Right kidney (tissue), 1 donor: ENCODE measurements around the gene SMARCAD1.

ENCODE experiments used
- DNase-seq: peaks from one replicate; pipeline ENCODE4 v3.0.0-alpha.2; 2016

The SMARCAD1 gene

DNA sequence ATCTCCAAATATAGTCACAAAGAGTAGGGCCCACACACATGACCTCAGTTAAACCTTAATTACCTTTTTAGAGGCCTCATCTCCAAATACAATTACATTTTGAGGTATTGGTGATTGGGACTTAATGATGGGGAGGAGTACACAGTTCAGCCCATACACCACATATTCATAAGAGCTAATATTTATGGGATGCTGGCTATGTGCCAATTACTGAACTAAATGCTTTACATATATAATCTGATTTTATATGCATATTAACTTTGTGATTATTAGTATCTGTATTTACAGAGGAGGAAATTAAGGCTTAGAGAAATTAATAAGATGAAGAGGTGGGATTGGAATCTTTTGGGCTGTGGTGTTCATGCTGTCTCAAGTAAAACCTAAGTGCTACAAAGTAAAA lies 17.8 kb downstream of the SMARCAD1 start:
- DNase-seq, result no peak

- no peak for DNase-seq
Observed at GRCh38 chr4:94226763-94227162, 19.1 kb downstream of the SMARCAD1 start.

GRCh38 chr4:94228493-94229216 lies 21.0 kb downstream of the SMARCAD1 start:
- DNase-seq, result no peak

DNA sequence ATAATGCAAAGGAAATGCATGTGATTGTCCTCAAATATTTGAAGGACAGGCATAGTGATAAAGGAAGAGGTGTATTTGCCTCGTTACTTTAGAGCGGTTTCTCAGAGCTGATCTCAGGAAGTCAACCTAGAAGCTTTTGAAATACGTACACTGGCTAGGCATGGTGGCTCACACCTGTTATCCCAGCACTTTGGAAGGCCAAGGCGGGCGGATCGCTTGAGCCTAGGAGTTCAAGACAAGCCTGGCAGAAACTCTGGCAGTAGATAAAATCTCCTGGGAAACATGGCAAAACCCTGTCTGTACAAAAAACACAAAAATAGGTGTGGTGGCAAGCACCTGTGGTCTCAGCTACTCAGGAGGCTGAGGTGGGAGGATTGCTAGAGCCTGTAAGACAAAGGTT lies 24.9 kb downstream of the SMARCAD1 start:
- no peak for DNase-seq

- DNase-seq, result no peak
Observed at GRCh38 chr4:94235825-94236224, 28.2 kb downstream of the SMARCAD1 start.

DNA sequence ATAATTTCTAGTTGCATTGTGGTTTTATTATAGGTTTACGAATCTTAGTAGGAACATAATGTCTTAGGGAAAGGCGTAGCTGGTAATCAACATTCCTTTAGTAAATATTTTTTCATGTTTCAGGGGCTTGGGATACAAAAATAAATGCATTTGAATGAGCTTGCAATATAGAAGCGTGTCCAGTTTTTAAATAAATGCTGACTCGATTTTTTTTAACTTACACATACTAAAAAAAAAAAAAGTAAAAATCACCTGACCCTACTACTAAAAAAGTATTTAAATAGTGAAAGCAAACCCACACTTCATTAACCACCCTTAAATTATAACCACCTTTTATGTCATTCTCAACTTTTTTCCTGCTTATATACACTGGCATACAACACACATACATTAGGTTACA lies 29.6 kb downstream of the SMARCAD1 start:
- DNase-seq, result no peak

DNA sequence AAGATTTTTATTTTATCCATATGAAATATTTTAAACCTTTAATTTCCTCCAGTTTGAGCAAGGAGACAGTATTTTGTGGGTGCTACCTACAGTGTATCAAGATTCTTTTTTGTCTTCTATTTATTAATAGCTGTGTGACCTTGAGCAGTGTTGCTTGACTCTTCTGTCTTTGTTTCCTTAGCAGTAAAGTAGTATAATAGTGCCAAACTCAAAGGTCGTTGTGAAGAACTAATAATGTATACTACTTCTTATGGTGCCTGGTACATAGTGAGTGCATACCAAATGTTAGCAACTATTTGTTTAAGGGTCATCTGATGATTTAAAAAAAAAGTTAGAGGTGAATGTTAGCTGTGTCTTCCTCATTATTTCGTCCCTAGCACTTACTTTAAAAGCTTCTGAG lies 30.5 kb downstream of the SMARCAD1 start:
- DNase-seq, result no peak

DNA sequence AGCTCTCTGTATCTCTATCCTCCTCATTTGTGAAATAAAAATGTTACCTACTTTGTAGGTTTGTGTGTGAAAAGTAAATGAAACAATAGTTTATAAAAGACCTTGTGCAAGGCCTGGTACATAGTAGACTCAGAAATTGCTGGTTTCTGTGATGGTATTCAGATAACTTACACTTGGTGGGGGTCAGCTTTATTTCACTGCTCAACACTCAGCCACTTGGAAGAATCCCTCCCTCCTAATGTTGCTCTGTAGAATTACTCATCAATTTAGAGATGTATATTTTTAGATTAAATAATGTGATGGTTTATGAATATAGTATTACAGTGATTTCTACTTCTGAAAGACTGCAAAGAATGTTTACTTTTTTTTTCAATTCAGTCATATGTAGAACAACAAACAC lies 32.7 kb downstream of the SMARCAD1 start:
- DNase-seq, result no peak

GRCh38 chr4:94244087-94244828 lies 36.6 kb downstream of the SMARCAD1 start:
- DNase-seq, result no peak

- DNase-seq, result no peak
Observed at GRCh38 chr4:94244829-94245185, 37.1 kb downstream of the SMARCAD1 start.

DNA sequence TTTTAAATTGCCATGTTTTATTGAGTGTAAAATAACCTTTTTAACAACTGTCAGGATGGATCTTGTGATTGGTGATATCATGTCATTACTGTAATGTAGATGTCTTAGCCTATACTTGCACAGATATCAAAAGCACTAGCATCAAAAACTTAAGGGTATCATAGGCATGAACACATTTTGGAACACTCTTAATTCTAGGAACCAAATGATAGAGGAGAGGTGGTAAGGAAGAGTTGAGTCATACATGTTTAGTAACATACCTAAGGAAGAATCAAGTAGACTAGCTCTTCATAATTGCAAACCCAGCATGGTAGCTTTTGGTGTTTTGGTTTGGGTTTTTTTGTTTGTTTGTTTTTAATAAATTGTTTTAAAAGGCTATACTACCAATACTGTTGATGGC lies 43.4 kb downstream of the SMARCAD1 start:
- DNase-seq, result no peak

- DNase-seq, result no peak
Observed at GRCh38 chr4:94253036-94253435, 45.4 kb downstream of the SMARCAD1 start.

GRCh38 chr4:94256144-94256783 lies 48.6 kb downstream of the SMARCAD1 start:
- no peak for DNase-seq

GRCh38 chr4:94256828-94257227 lies 49.2 kb downstream of the SMARCAD1 start:
- no peak for DNase-seq

DNA sequence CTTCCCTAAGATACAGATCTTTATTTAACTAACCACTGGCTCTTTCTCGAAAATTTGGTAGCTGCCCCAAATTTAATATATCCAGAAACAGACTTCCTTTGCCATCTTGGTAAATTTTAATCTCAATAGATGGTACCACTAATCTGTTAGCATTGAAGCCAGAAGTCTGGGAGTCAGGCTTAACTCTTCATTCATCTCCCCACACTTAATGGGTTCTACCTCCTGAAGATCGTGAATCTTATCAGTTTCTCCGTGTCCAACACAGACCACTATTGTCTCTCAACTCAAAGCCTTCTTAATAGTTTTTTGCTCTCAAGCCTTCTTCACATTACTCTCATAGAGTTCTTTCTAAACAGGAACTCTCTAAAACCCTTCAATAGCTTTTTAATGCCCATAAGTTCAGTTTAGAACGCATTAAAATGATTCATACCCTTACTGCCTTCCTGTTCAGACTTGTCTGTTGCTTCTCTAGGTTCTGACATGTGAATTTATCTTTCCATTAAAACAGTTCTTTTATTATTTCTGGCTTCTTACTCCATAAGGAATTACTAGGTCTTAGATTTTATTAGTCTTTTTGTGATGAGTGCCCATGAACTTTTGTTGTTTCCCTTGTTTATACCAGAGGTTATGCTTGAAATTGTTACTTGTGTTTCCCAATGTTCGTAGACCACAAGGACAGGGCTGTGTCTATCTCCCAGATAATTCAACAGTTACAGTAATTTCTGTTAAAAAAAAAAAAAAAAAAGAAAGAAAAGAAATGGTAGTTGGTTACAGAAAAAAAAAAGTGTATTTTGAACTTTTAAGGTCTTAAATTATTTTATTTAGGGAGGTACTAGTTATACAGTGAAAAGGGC lies 54.7 kb downstream of the SMARCAD1 start:
- no peak for DNase-seq

- no peak for DNase-seq
Observed at GRCh38 chr4:94267037-94267436, 59.4 kb downstream of the SMARCAD1 start.

- no peak for DNase-seq
Observed at GRCh38 chr4:94271248-94271647, 63.6 kb downstream of the SMARCAD1 start.

DNA sequence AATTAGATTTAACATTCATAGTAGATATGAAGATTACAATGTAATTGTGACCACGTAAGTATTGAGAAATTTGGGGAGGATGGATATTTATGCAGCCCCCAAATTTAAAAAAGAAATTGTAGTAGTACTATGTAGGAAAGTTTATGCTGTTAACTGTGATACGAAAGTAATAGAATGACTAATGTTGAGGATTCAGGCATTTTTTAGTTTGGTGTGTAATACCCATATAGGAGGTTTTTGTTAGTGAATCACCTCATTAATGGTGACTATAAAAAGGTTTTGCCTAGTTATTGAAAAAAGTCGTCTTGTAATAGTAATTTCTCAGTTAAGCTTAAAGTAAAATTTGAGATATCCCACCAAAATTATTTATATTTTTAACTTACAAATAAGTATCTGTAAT lies 67.2 kb downstream of the SMARCAD1 start:
- DNase-seq, result no peak

DNA sequence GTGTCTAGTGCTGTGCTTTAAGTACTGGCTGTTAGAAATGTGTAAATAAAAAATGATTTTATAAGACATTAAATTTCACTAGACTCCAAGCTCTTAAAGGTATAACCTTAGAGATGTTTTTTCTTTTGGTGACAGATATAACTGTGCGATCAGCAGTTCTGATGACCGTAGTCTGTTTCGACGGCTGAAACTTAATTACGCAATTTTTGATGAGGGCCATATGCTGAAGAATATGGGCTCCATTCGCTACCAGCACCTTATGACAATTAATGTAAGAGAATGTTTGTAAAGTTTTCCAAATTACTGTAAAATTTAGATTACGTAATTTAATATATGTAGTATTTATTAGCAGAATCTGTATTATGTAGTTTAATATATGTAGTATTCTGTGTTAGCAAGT lies 68.5 kb downstream of the SMARCAD1 start:
- no peak for DNase-seq

DNA sequence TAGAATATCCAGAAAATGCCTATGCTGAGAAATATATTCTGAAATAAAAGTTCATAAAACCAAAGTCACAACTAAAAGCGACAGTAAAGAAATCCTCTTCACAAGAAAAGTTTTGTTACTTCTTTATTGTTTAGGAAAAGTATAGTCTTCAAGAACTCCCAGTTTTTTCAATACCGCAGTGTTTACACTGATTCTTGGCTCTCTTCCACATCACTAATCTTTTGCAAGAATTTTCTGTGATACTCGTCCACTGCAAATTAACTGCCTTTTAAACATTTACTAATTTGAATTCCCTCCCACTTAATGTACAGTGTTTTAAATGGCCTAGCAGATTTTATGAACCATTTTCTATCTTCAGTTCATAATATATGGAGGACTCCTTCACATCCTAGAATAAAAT lies 69.9 kb downstream of the SMARCAD1 start:
- DNase-seq, result no peak

GRCh38 chr4:94278781-94279180 lies 71.1 kb downstream of the SMARCAD1 start:
- DNase-seq, result no peak

DNA sequence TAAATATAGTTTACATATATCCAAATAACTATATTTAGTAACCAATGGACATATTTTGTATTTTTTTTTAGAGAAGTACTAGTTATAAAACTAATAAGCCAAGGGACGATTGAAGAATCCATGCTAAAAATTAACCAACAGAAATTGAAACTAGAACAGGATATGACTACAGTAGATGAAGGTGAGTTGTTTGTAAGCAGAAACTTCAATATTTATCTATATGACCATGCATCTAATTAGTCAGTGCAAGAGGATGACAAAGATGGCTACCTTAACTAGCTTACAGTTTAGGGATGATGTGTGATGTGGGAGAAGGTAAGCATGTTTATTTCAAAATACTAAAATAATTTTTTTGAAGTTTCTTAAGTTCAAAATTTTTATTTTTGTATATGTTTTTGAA lies 77.2 kb downstream of the SMARCAD1 start:
- DNase-seq, result no peak

DNA sequence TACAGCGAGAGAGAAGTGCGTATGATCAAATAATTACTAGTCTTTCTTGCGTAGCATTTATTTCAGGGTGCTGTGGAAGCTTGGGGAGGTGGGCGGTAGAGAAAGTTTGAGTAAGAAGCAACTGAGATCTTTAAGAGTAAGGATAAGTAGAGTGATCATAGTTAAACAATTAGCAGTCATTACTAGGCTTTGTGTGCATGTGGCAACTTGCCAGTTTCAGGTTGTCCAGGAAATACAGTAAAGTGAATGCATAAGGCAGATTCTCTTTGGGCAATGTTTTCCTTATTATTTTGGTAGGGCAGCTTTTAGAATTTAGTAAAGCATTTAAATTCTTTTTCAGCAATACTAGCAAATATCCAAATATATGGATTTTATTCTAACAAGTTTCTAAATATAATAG lies 78.0 kb downstream of the SMARCAD1 start:
- DNase-seq, result no peak
